PC-3 (cell line): ENCODE data around the gene UBXN10. TPM values are rescaled to one million over a fixed set of nuclear protein-coding genes. Genes with fewer than 3 reads are reported as not detected.
A peak's percentile ranks its signal among the peaks of the same experiment; 100 is the strongest.

Experiments
- ATAC-seq: fragments of 200-7000 bp; cut with Tn5 transposase; 2 replicates; pipeline ENCODE4 v1.9.1; 2020; ENCODE audit warnings: mild to moderate bottlenecking, moderate library complexity
- BruUV-seq: library from RNA; stranded (reverse); fragments of 400-500 nt; replicated peaks from 2 replicates; lab custom pipeline; 2021; lab: Mats Ljungman, UMichigan
- CTCF ChIA-PET: fragments of 300-600 bp; sonication (Branson Sonifier 250); formaldehyde crosslinking; loops from one replicate; lab custom pipeline; 2022; ENCODE audit warnings: antibody characterized with exemption; lab: Charles Lee
- POLR2A ChIA-PET: fragments of 300-600 bp; sonication (Branson Sonifier 250); formaldehyde crosslinking; loops from one replicate; lab custom pipeline; 2022; ENCODE audit warnings: antibody characterized with exemption; ENCODE audit not compliant: unreplicated experiment; lab: Charles Lee
- DNase-seq: peaks from one replicate; pipeline ENCODE4 v3.0.0-alpha.2; 2015
- H2AFZ ChIP-seq: fragments of 300-600 bp; sonication (generic); 2 replicates; pipeline ENCODE4 v1.6.0; 2016; ENCODE audit warnings: antibody characterized with exemption, low read length
- H3F3A ChIP-seq: fragments of 300-600 bp; sonication (generic); one replicate; pipeline ENCODE4 v1.6.0; 2017; ENCODE audit warnings: antibody characterized with exemption, low read length, control low read depth, mild to moderate bottlenecking; ENCODE audit not compliant: unreplicated experiment
- H3K27ac ChIP-seq: fragments of 300-600 bp; sonication (generic); 2 replicates; pipeline ENCODE4 v1.5.1; 2016; ENCODE audit warnings: mild to moderate bottlenecking, low read length
- H3K27me3 ChIP-seq: fragments of 300-600 bp; sonication (generic); 2 replicates; pipeline ENCODE4 v1.6.1; 2016; ENCODE audit warnings: low read length, mixed read lengths
- H3K36me3 ChIP-seq: fragments of 300-600 bp; sonication (generic); 2 replicates; pipeline ENCODE4 v1.6.1; 2016; ENCODE audit warnings: low read depth, mixed run types, low read length, mixed read lengths
- H3K4me1 ChIP-seq: fragments of 300-600 bp; sonication (generic); 2 replicates; pipeline ENCODE4 v1.5.1; 2016; ENCODE audit warnings: low read length; ENCODE audit not compliant: insufficient read depth
- H3K4me2 ChIP-seq: fragments of 300-600 bp; sonication (generic); 2 replicates; pipeline ENCODE4 v1.6.0; 2016; ENCODE audit warnings: low read length
- H3K4me3 ChIP-seq: fragments of 300-600 bp; sonication (generic); 2 replicates; pipeline ENCODE4 v1.5.1; 2016; ENCODE audit warnings: mild to moderate bottlenecking, low read length, mixed read lengths
- H3K79me2 ChIP-seq: fragments of 300-600 bp; sonication (generic); 2 replicates; pipeline ENCODE4 v1.6.1; 2017; ENCODE audit warnings: low read length, mixed read lengths
- H3K9ac ChIP-seq: fragments of 300-600 bp; sonication (generic); 2 replicates; pipeline ENCODE4 v1.6.0; 2016; ENCODE audit warnings: mild to moderate bottlenecking, low read length
- H3K9me2 ChIP-seq: fragments of 300-600 bp; sonication (generic); replicated peaks from 2 replicates; pipeline ENCODE4 v1.6.1; 2016; ENCODE audit warnings: mixed run types, low read length, mixed read lengths
- H3K9me3 ChIP-seq: fragments of 300-600 bp; sonication (generic); 2 replicates; pipeline ENCODE4 v1.6.1; 2016; ENCODE audit warnings: low read length, mixed read lengths
- H4K20me1 ChIP-seq: fragments of 300-600 bp; sonication (generic); 2 replicates; pipeline ENCODE4 v1.6.1; 2016; ENCODE audit warnings: low read length, mixed read lengths
- CTCF ChIP-seq: fragments of 300-600 bp; sonication (generic); conservative IDR thresholded peaks from 2 replicates; pipeline ENCODE4 v1.5.1; 2017; ENCODE audit warnings: antibody characterized with exemption, low read depth, mild to moderate bottlenecking, low read length
- EZH2 ChIP-seq: fragments of 300-600 bp; sonication (generic); IDR thresholded peaks from one replicate; pipeline ENCODE4 v1.6.1; 2017; ENCODE audit warnings: antibody characterized with exemption, mild to moderate bottlenecking, low read length; ENCODE audit not compliant: unreplicated experiment
- EZH2phosphoT487 ChIP-seq: fragments of 300-600 bp; sonication (generic); IDR thresholded peaks from 2 replicates; pipeline ENCODE4 v1.6.1; 2018; ENCODE audit warnings: mild to moderate bottlenecking, antibody characterized with exemption, low read length, borderline replicate concordance
- intact Hi-C: fragments of 100-400 bp; cut with micrococcal nuclease; formaldehyde crosslinking; loops from 2 replicates; pipeline ENCODE4 v1.9.0; 2023
- total RNA-seq: library from RNA; depleted of rRNA; stranded (reverse); fragments of >200 nt; gene quantifications from 2 replicates; pipeline ENCODE4 v1.2.3, GENCODE V29; 2014

The UBXN10 gene
- total RNA-seq, 1 experiment from 2014 or later: not detected

- Histone ChIP-seq H3K79me2 (no peaks in the 10 kb centered on the region), H3K4me3 (no peak overlapping the region), H3K9me3 (peaks cover 18% of the 10 kb centered on the region), H3K27me3 (no peaks in the 10 kb centered on the region), H2AFZ (no peak overlapping the region), H3K27ac (peak overlapping the region; percentile 45), H3K4me1 (peaks cover 9% of the 10 kb centered on the region; the same call in 1 of the 2 replicates), H3K4me2 (no peak overlapping the region), H3K9me2 (no peaks in the 10 kb centered on the region), H3F3A (no peaks in the 10 kb centered on the region), H3K36me3 (0 out of 2 replicates have a peak, but pooled peaks cover 5% of the 10 kb centered on the region), H4K20me1 (no peaks in the 10 kb centered on the region), H3K9ac (no peak overlapping the region)
- POLR2A ChIA-PET: no interaction called here
- CTCF ChIA-PET: interaction anchor here (0.5 kb wide), 1 partner anchor 54 kb away, joined by 19 read pairs; no protein-coding TSS in a partner anchor
- TF ChIP-seq CTCF: peak; percentile 59
- TF ChIP-seq EZH2phosphoT487: no peak
- intact Hi-C loops: no loop called here
- DNase-seq (peak; percentile 71), ATAC-seq (peak; percentile 37; the same call in 1 of the 2 replicates)
- no TSS peak for BruUV-seq
Measured at GRCh38 chr1:20158358-20159070, 27.4 kb upstream of the UBXN10 start.

GRCh38 chr1:20160034-20160433 is 25.9 kb upstream of the UBXN10 start:
- no peak for DNase-seq
- intact Hi-C loops: no loop called here
- H3K36me3 ChIP-seq: 0 out of 2 replicates have a peak, but pooled peaks cover 5% of the 10 kb centered on the region
- H3K4me2 ChIP-seq: no peak overlapping the region
- H3F3A ChIP-seq: no peaks in the 10 kb centered on the region
- H3K4me3 ChIP-seq: no peak overlapping the region
- ChIA-PET CTCF (no interaction called here), POLR2A (no interaction called here)
- peaks cover 18% of the 10 kb centered on the region for H3K9me3 ChIP-seq
- no peaks in the 10 kb centered on the region for H3K79me2 ChIP-seq
- TF ChIP-seq CTCF: no peak
- TF ChIP-seq EZH2: no peak
- no peak for TF ChIP-seq EZH2phosphoT487
- no peak overlapping the region for H3K27ac ChIP-seq
- H4K20me1 ChIP-seq: no peaks in the 10 kb centered on the region
- no peaks in the 10 kb centered on the region for H3K9me2 ChIP-seq
- no peaks in the 10 kb centered on the region for H3K27me3 ChIP-seq
- peaks cover 9% of the 10 kb centered on the region; the same call in 1 of the 2 replicates for H3K4me1 ChIP-seq
- ATAC-seq: no peak
- no peak overlapping the region for H2AFZ ChIP-seq
- H3K9ac ChIP-seq: no peak overlapping the region
- no TSS peak for BruUV-seq

- peaks cover 23% of the 10 kb centered on the region for H3K4me1 ChIP-seq
- no peaks in the 10 kb centered on the region for H3K9me2 ChIP-seq
- H4K20me1 ChIP-seq: no peaks in the 10 kb centered on the region
- BruUV-seq: no TSS peak
- ChIA-PET CTCF (interaction anchor here (1.1 to 1.7 kb wide), 2 partner anchors 48 to 190 kb away, joined by 5 to 25 read pairs; no protein-coding TSS in a partner anchor), POLR2A (no interaction called here)
- 0 out of 2 replicates have a peak, but pooled peaks cover 2% of the 10 kb centered on the region for H3K36me3 ChIP-seq
- no peak overlapping the region for H3K4me2 ChIP-seq
- H3K9ac ChIP-seq: no peak overlapping the region
- H3K9me3 ChIP-seq: peaks cover 14% of the 10 kb centered on the region
- intact Hi-C loops: no loop called here
- H3K4me3 ChIP-seq: no peak overlapping the region
- H3K79me2 ChIP-seq: no peaks in the 10 kb centered on the region
- TF ChIP-seq EZH2 (no peak), EZH2phosphoT487 (no peak), CTCF (no peak)
- ATAC-seq: no peak
- DNase-seq: no peak
- H3K27me3 ChIP-seq: no peaks in the 10 kb centered on the region
- H3K27ac ChIP-seq: peak overlapping the region; percentile 89; the same call in 1 of the 2 replicates
- no peaks in the 10 kb centered on the region for H3F3A ChIP-seq
- H2AFZ ChIP-seq: no peak overlapping the region
Measured at GRCh38 chr1:20164694-20165202, 21.1 kb upstream of the UBXN10 start.
